Thoracic aorta (tissue), 2 donors: ENCODE data around the gene BMP8A. TPM values are rescaled to one million over a fixed set of nuclear protein-coding genes. Genes with fewer than 3 reads are reported as not detected.
"Not testable (repeated sequence)": the region's sequence is repeated elsewhere in the genome, so short reads cannot be mapped to it uniquely, and the experiment has no call there.

Experiments used
- ATAC-seq: fragments of 150-250 bp; one replicate; pipeline ENCODE4 v1.8.0; 2017; ENCODE audit warnings: low read depth; ENCODE audit not compliant: insufficient number of reproducible peaks, low FRiP score
- DNase-seq: peaks from one replicate; pipeline ENCODE4 v3.0.0-alpha.2; 2020; ENCODE audit warnings: low spot score
- H3K27ac ChIP-seq, 2 donors: fragments of 200-600 bp; sonication (generic); 1 replicate in 1 of 2; 2 replicates in 1 of 2; pipeline ENCODE4 v1.5.1; 2016; ENCODE audit warnings: mild to moderate bottlenecking in 2 of 2, moderate library complexity in 2 of 2
- H3K27me3 ChIP-seq: fragments of 200-600 bp; sonication (generic); replicated peaks from 2 replicates; pipeline ENCODE4 v1.6.0; 2016; ENCODE audit warnings: mild to moderate bottlenecking; ENCODE audit not compliant: insufficient read depth
- H3K36me3 ChIP-seq: fragments of 200-600 bp; sonication (generic); one replicate; pipeline ENCODE4 v1.5.1; 2016
- H3K4me1 ChIP-seq, 2 donors: fragments of 200-600 bp; sonication (generic); 1 replicate in 1 of 2; 2 replicates in 1 of 2; pipeline versions ENCODE4 v1.5.1 to v1.6.0; 2016; ENCODE audit warnings: low read depth in 2 of 2, mild to moderate bottlenecking in 1 of 2; ENCODE audit not compliant: control insufficient read depth in 1 of 2
- H3K4me3 ChIP-seq: fragments of 200-600 bp; sonication (generic); 2 replicates; pipeline ENCODE4 v1.5.1; 2016; ENCODE audit warnings: mild to moderate bottlenecking
- H3K9me3 ChIP-seq: fragments of 200-600 bp; sonication (generic); 2 replicates; pipeline ENCODE4 v1.5.1; 2016
- total RNA-seq, 2 donors: library from RNA; depleted of rRNA; stranded (reverse); fragments of >200 nt; gene quantifications; one replicate each; pipeline versions ENCODE4 v1.1.0 to v1.2.3, GENCODE V29; 2016
- TF ChIP-seq, protein P1 (sequence below): fragments of 200-600 bp; sonication (generic); IDR thresholded peaks from one replicate; pipeline ENCODE4 v1.5.1; 2019; ENCODE audit warnings: antibody characterized with exemption

The BMP8A gene
- total RNA-seq, 2 donors from 2014 or later = not detected

DNA sequence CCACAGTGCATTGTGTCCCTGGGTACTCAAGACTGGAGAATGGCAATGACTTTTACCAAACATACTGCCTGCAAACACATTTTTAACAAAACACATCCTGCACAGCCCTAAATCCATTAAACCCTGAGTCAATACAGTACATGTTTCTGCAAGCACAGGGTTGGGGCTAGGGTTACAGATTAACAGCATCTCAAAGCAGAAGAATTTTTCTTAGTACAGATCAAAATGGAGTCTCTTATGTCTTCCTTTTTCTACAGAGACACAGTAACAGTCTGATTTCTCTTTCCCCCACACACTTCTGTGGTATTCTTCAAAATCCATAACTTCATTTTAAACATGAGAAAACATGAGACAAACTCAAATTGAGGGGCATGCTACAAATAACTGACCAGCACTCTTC, 13.9 kb downstream of the BMP8A start:
- Histone ChIP-seq H3K9me3 (no peaks in the 10 kb centered on the region), H3K4me1 (no peaks in the 10 kb centered on the region)
- no peak for ATAC-seq

DNA sequence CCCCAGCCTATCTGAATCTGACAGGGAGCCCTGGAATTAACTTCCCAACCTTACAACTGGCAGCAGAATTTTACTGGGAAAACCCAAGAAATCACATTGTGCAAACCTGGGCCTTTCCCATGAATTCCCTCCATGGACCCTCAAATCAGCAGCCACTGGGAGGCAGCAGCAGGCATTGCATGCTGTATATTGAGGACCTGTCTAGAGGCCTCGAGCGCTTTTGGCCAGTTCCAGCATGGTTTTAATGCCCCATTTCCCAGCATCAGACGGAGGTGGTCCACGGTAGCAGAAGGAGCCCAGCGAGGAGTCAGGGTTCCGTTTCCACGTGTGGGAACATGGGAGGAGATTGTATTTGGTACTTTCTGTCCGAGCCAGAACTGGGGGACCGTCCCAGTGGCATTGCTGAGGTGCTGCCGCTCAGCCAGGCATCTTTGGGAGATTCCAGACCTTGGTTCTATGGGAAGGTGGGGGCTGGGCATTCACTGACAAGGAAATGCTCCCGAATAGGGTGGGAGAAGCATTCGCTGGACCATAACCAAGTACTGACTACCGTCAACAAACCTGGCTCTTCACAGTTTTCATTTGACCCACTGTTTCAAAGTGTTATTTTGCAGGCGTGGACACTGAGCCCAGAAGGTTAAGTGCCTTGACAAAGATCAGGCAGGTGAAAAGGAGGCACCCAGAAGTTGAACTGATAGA, 15.9 kb downstream of the BMP8A start:
- no peak overlapping the region for H3K4me3 ChIP-seq
- no peaks in the 10 kb centered on the region for H3K36me3 ChIP-seq
- DNase-seq (no peak), ATAC-seq (no peak)
- TF ChIP-seq, protein P1, sequence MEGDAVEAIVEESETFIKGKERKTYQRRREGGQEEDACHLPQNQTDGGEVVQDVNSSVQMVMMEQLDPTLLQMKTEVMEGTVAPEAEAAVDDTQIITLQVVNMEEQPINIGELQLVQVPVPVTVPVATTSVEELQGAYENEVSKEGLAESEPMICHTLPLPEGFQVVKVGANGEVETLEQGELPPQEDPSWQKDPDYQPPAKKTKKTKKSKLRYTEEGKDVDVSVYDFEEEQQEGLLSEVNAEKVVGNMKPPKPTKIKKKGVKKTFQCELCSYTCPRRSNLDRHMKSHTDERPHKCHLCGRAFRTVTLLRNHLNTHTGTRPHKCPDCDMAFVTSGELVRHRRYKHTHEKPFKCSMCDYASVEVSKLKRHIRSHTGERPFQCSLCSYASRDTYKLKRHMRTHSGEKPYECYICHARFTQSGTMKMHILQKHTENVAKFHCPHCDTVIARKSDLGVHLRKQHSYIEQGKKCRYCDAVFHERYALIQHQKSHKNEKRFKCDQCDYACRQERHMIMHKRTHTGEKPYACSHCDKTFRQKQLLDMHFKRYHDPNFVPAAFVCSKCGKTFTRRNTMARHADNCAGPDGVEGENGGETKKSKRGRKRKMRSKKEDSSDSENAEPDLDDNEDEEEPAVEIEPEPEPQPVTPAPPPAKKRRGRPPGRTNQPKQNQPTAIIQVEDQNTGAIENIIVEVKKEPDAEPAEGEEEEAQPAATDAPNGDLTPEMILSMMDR = no peak
- H3K4me1 ChIP-seq = no peaks in the 10 kb centered on the region
- H3K27ac ChIP-seq = no peak overlapping the region
- no peaks in the 10 kb centered on the region for H3K9me3 ChIP-seq
- no peaks in the 10 kb centered on the region for H3K27me3 ChIP-seq

More for the DNA sequence above, 13.9 kb downstream of the BMP8A start:
- Histone ChIP-seq H3K27ac (no peak overlapping the region), H3K36me3 (no peaks in the 10 kb centered on the region), H3K27me3 (no peaks in the 10 kb centered on the region), H3K4me3 (no peak overlapping the region)
- TF ChIP-seq, protein P1 = no peak
- no peak for DNase-seq

DNA sequence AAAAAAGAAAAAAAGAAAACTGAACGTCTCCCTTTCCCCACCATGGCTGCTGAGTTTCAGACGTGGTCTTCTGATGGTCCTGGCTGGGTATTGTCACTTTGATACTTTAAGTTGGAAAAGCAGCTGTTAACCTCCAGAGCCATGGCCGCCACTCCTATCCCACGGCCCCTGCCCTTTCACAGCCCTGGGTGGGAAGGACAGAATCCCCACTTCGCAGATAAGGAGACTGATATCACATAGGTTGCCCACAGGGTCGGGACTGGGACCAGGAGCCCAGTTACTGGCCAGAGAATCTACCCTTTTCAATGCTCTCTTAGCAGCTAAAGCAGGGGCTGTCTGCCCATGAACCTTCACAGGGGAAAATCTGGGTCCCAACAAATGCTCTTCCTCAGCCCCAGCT, 16.8 kb downstream of the BMP8A start:
- ATAC-seq = no peak
- no peak overlapping the region for H3K4me3 ChIP-seq
- H3K9me3 ChIP-seq = no peaks in the 10 kb centered on the region
- TF ChIP-seq, protein P1 = no peak
- DNase-seq = no peak
- H3K36me3 ChIP-seq = no peaks in the 10 kb centered on the region
- H3K27me3 ChIP-seq = no peaks in the 10 kb centered on the region
- H3K4me1 ChIP-seq = no peaks in the 10 kb centered on the region
- H3K27ac ChIP-seq = no peak overlapping the region

DNA sequence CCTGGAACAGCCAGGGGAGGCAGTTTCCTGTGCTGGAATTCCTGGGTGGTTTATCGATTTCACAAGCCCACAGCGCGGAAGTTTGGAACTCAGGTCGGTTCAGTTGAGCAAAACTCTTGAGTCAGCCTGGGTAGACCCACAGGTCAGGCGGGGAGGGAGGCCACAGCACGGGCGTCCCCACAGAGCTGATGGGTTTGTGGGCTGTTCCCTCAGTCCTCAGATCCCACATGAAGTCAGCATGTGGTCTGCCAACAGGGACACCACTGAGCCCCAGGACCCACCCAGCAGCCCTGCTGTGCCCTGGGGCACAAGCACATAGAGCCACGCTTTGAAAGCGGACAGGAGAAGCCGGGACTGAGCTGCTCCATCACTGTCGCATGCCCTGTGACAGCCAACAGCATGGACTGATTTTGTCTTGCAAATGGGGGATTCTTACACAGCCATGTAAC, 17.4 kb downstream of the BMP8A start:
- H3K27ac ChIP-seq = no peak overlapping the region
- H3K27me3 ChIP-seq = no peaks in the 10 kb centered on the region
- H3K4me1 ChIP-seq = no peaks in the 10 kb centered on the region
- DNase-seq = no peak
- H3K4me3 ChIP-seq = no peak overlapping the region
- no peaks in the 10 kb centered on the region for H3K9me3 ChIP-seq
- TF ChIP-seq, protein P1 = no peak
- no peaks in the 10 kb centered on the region for H3K36me3 ChIP-seq
- ATAC-seq = no peak

DNA sequence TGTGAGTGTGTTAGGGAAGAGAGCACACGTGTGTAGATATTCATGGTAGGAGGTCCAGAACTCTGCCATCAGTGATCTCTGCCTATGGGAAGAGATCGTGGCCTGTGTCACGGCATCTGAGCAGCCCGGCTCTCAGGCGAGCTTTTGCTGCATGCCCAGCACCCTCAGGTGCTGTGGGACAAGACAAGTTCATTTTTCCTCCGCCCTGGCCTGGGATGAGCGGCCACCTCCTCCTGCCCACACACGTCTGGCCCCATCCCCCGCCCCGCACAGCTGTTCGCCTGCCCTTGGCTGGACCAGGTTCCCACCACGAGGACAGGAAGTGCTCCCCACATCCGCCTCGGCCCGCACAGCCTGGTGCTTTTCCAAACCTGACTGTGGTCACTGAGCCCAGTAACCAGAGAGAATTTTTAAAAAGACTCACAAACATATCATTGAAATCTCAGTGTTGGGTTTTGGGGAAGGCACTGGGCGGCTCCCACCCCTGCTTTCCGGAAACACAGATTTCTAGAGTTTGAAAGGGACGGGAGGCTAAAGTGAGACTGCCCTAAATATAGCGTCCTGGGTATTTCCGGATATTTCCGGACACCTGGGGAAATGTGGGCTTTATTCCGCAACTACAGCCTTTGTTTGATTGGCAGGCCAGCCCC, 18.0 kb downstream of the BMP8A start:
- ATAC-seq (no peak), DNase-seq (no peak)
- Histone ChIP-seq H3K4me3 (no peak overlapping the region), H3K9me3 (no peaks in the 10 kb centered on the region), H3K27me3 (no peaks in the 10 kb centered on the region), H3K36me3 (no peaks in the 10 kb centered on the region), H3K27ac (no peak overlapping the region), H3K4me1 (no peaks in the 10 kb centered on the region)
- TF ChIP-seq, protein P1 = no peak

DNA sequence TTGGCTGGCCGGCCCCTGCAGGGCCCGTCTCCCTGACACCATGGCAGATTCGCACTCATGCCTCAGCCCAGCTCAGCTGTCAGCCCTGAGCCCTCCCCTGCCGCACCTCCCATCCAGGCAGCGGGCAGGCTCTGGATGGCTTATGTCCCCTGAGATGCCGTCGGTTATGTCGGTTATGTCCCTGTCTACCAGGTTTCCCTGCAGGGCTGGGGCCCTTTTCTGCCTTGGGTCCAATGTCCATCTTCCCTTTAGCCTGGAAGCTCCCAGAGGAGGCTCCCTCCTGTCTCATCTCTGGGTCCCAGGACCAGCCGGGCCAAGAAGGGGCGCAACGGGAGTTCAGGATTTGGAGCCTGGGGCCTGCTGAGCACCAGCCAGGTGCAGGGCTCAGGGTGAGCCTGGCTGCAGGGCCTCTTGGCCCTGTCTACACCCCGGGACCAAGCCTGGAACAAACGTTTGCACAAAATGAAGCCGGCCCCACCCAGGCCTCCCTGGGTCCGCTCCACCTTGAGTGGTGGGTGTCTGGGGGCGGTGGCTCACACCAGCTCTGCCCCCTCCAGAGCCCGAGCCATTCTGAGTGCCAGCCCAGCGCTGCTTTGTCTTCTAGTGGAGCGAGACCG, 19.2 kb downstream of the BMP8A start:
- not testable (repeated sequence) for ATAC-seq, H3K36me3 ChIP-seq, H3K27ac ChIP-seq, H3K9me3 ChIP-seq, H3K27me3 ChIP-seq, DNase-seq, H3K4me1 ChIP-seq, H3K4me3 ChIP-seq

DNA sequence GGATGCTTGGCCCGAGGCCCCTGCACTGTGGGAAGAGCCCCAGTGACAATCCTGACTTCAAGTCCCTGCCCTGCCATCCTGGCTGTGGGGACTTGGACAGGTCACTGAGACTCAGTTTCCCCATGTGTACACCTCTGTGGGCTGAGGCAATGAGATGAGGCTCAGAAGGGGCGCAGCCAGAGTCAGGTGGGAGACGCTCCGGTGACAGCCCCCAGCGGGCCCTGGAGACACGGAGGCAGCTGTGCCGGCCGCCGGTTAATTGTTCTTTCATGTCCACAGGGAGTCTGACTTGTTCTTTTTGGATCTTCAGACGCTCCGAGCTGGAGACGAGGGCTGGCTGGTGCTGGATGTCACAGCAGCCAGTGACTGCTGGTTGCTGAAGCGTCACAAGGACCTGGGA, 20.0 kb downstream of the BMP8A start:
- H3K27me3 ChIP-seq, H3K4me1 ChIP-seq, H3K4me3 ChIP-seq, ATAC-seq, H3K27ac ChIP-seq, H3K36me3 ChIP-seq, H3K9me3 ChIP-seq, DNase-seq: not testable (repeated sequence)
